Astrocyte of the hippocampus (primary cell): ENCODE measurements around the gene DCX.
"Not testable (repeated sequence)": the region's sequence is repeated elsewhere in the genome, so short reads cannot be mapped to it uniquely, and the experiment has no call there.

Experiments
- DNase-seq: peaks from one replicate; pipeline ENCODE4 v3.0.0; 2011; ENCODE audit warnings: low read depth, low spot score

Gene DCX

GRCh38 chrX:111372086-111372485, 39.9 kb downstream of the DCX start:
- DNase-seq = no peak

- DNase-seq = no peak
These were observed 46.1 kb downstream of the DCX start for GRCh38 chrX:111365770-111366325.

- no peak for DNase-seq
These were observed 48.3 kb downstream of the DCX start for GRCh38 chrX:111363741-111364140.

- no peak for DNase-seq
These were observed 50.2 kb downstream of the DCX start for GRCh38 chrX:111361751-111362150.

- DNase-seq = no peak
These were observed 51.2 kb downstream of the DCX start for GRCh38 chrX:111360839-111361238.

- DNase-seq = no peak
These were observed 56.4 kb downstream of the DCX start for GRCh38 chrX:111355523-111356115.

- no peak for DNase-seq
These were observed 57.5 kb downstream of the DCX start for GRCh38 chrX:111354496-111354895.

- DNase-seq = peak; percentile 11
These were observed 58.2 kb downstream of the DCX start for GRCh38 chrX:111353793-111354192.

GRCh38 chrX:111352424-111352823, 59.6 kb downstream of the DCX start:
- DNase-seq = peak; percentile 86

GRCh38 chrX:111349934-111350333, 62.1 kb downstream of the DCX start:
- DNase-seq = no peak

- DNase-seq = no peak
These were observed 62.9 kb downstream of the DCX start for GRCh38 chrX:111349101-111349500.

GRCh38 chrX:111348429-111348828, 63.6 kb downstream of the DCX start:
- DNase-seq = no peak

- not testable (repeated sequence) for DNase-seq
These were observed 65.8 kb downstream of the DCX start for GRCh38 chrX:111346150-111346549.

GRCh38 chrX:111340054-111340453, 71.9 kb downstream of the DCX start:
- no peak for DNase-seq

GRCh38 chrX:111339212-111339611, 72.8 kb downstream of the DCX start:
- DNase-seq = no peak

- no peak for DNase-seq
These were observed 73.8 kb downstream of the DCX start for GRCh38 chrX:111338095-111338698.

GRCh38 chrX:111337067-111337637, 74.8 kb downstream of the DCX start:
- no peak for DNase-seq

- DNase-seq = no peak
These were observed 75.9 kb downstream of the DCX start for GRCh38 chrX:111336141-111336540.

- no peak for DNase-seq
These were observed 82.6 kb downstream of the DCX start for GRCh38 chrX:111329370-111329769.

- DNase-seq = no peak
These were observed 83.1 kb downstream of the DCX start for GRCh38 chrX:111328858-111329257.

- peak; percentile 2 for DNase-seq
These were observed 89.6 kb downstream of the DCX start for GRCh38 chrX:111322231-111322855.

GRCh38 chrX:111319451-111319850, 92.5 kb downstream of the DCX start:
- no peak for DNase-seq

GRCh38 chrX:111318901-111319300, 93.1 kb downstream of the DCX start:
- no peak for DNase-seq
